ENCODE measurements around the gene SCD5. TPM values are rescaled to one million over a fixed set of nuclear protein-coding genes. Genes with fewer than 3 reads are reported as not detected.

Gene SCD5
- total RNA-seq, 6 donors from 2014 or later, result 17.8 to 40.3 (median 25.3) TPM

DNA sequence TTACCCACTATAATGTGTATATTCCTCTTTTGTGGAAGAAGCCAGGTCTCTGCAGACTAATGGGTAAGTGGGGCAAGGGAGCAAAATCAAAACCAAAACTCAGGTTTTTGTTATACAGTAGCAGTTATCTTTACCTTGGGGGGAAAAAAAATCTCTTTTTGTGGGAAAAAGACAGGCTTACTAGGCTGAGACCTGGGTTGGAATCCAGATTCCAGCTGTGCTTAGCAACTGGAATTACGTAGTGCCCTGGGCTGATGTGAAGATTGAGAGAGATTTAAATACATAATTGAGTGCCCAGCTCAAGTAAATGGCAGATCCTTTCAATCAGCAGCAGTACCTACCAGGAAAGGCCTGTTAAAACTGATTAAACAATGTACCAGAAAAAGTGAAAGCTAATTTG is 15.4 kb upstream of the SCD5 start:
- Histone ChIP-seq H3K36me3 (peaks cover 9 to 23% (median 19%) of the 10 kb centered on the region in 4 donors), H3K4me3 (no peak overlapping the region), H3K9me3 (no peaks in the 10 kb centered on the region), H3K27me3 (no peaks in the 10 kb centered on the region), H3K27ac (no peak overlapping the region), H3K4me1 (peaks cover 0 to 7% (median 3%) of the 10 kb centered on the region in 4 donors)
- WGBS, 2 donors, result 58 to 100% methylated on average over 1 of the region's 1 CpG
- no peak for TF ChIP-seq POLR2A (IDR thresholded peaks at IDR 0.05)
- TF ChIP-seq POLR2AphosphoS5 (IDR thresholded peaks at IDR 0.05), result no peak
- TF ChIP-seq, protein P1, sequence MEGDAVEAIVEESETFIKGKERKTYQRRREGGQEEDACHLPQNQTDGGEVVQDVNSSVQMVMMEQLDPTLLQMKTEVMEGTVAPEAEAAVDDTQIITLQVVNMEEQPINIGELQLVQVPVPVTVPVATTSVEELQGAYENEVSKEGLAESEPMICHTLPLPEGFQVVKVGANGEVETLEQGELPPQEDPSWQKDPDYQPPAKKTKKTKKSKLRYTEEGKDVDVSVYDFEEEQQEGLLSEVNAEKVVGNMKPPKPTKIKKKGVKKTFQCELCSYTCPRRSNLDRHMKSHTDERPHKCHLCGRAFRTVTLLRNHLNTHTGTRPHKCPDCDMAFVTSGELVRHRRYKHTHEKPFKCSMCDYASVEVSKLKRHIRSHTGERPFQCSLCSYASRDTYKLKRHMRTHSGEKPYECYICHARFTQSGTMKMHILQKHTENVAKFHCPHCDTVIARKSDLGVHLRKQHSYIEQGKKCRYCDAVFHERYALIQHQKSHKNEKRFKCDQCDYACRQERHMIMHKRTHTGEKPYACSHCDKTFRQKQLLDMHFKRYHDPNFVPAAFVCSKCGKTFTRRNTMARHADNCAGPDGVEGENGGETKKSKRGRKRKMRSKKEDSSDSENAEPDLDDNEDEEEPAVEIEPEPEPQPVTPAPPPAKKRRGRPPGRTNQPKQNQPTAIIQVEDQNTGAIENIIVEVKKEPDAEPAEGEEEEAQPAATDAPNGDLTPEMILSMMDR (IDR thresholded peaks at IDR 0.05), result no peak
- no peak for TF ChIP-seq EP300 (IDR thresholded peaks at IDR 0.05)
- ATAC-seq (ENCODE audit: low FRiP score in 2 of 2) (no peak), DNase-seq (no peak)

DNA sequence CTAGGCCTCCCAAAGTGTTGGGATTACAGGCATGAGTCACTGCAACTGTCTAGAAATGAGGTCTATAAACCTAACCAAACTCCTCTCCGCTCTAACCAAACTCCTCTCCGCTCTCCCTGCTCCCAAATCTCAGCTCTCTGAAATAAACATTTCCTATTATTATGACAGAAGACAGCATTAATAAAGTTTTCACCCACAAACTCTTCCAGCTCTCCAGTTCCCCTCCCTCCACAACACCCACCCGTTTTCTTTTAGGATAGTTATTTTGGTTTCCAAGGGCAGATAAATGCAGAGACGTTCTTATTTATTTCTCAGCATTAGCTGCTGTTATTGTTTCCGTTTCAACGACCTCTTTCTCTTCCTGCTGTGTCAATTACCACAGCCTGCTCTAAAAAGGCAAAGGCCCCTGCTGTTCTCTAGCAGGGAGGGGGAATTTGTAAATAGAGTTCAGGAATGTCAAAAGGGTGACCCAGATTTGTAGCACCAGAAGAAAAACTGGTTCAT is 13.3 kb upstream of the SCD5 start:
- DNase-seq, result no peak
- Histone ChIP-seq H3K36me3 (peaks cover 0 to 3% (median under 1%) of the 10 kb centered on the region in 4 donors), H3K4me1 (peaks cover 0 to 7% (median 3%) of the 10 kb centered on the region in 4 donors), H3K9me3 (no peaks in the 10 kb centered on the region), H3K27me3 (no peaks in the 10 kb centered on the region), H3K4me3 (no peak overlapping the region), H3K27ac (peak overlapping the region in 1 of 4 donors; percentile 11)
- ATAC-seq (ENCODE audit: low FRiP score in 2 of 2), result peak in 1 of 2 donors; percentile 14
- WGBS, 2 donors, result 24 to 29% methylated on average over 6 of the region's 6 CpGs
- TF ChIP-seq, protein P1 (IDR thresholded peaks at IDR 0.05), result no peak
- TF ChIP-seq POLR2AphosphoS5 (IDR thresholded peaks at IDR 0.05), result no peak
- TF ChIP-seq POLR2A (IDR thresholded peaks at IDR 0.05), result no peak
- TF ChIP-seq EP300 (IDR thresholded peaks at IDR 0.05), result no peak

DNA sequence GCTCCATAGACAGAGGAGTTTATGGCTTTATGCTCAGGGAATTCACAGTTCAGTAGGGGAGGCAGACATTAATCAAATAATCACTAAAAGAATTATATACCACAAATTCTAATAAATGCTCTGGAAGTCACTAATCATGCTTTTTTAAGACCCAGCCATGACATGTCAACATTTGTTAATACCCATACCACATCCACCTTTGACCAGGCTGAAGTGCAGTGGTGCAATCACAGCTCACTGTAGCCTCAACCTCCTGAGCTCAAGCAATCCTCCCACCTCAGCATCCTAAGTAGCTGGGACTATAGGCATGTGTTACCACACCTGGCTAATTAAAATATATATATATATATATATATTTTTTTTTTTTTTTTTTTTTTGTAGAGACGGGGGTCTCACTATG is 12.8 kb upstream of the SCD5 start:
- ATAC-seq (ENCODE audit: low FRiP score in 2 of 2) (no peak), DNase-seq (no peak)
- TF ChIP-seq POLR2A (IDR thresholded peaks at IDR 0.05) (no peak), EP300 (IDR thresholded peaks at IDR 0.05) (no peak), POLR2AphosphoS5 (IDR thresholded peaks at IDR 0.05) (no peak)
- TF ChIP-seq, protein P1 (IDR thresholded peaks at IDR 0.05), result no peak
- no peak overlapping the region for H3K4me3 ChIP-seq
- peaks cover 0 to 7% (median 3%) of the 10 kb centered on the region in 4 donors for H3K4me1 ChIP-seq
- no peaks in the 10 kb centered on the region for H3K36me3 ChIP-seq
- no peaks in the 10 kb centered on the region for H3K9me3 ChIP-seq
- H3K27ac ChIP-seq, result no peak overlapping the region
- no peaks in the 10 kb centered on the region for H3K27me3 ChIP-seq
- 50% methylated on average over 1 of the region's 1 CpG; no CpG with 5 or more reads in 1 of the 2 donors for WGBS, 2 donors

DNA sequence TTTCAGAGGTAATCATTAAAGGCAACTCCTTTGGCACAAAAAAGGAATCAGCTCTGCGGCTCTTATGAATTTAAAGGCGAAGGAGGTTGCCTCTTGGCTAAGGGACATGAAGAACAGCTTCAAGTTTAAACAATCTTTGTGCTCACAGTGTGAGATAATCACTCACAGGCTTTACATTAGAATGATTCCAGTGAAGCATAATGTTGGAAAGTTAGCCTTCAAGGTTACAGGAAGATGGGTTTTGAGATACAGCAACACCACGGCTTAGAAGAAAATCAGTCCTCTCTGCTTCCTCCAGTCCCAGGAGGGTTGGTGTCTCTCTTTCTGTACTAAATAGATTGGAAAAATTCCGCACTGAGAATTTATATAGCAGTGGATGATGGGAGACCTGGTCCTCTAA is 11.6 kb upstream of the SCD5 start:
- no peaks in the 10 kb centered on the region for H3K9me3 ChIP-seq
- WGBS, 2 donors, result 61 to 66% methylated on average over 4 of the region's 4 CpGs
- DNase-seq (no peak), ATAC-seq (ENCODE audit: low FRiP score in 2 of 2) (no peak)
- no peaks in the 10 kb centered on the region for H3K36me3 ChIP-seq
- TF ChIP-seq POLR2AphosphoS5 (IDR thresholded peaks at IDR 0.05) (no peak), POLR2A (IDR thresholded peaks at IDR 0.05) (no peak), EP300 (IDR thresholded peaks at IDR 0.05) (no peak)
- TF ChIP-seq, protein P1 (IDR thresholded peaks at IDR 0.05), result no peak
- no peaks in the 10 kb centered on the region for H3K27me3 ChIP-seq
- H3K27ac ChIP-seq, result no peak overlapping the region
- peaks cover 0 to 7% (median 3%) of the 10 kb centered on the region in 4 donors for H3K4me1 ChIP-seq
- no peak overlapping the region for H3K4me3 ChIP-seq

DNA sequence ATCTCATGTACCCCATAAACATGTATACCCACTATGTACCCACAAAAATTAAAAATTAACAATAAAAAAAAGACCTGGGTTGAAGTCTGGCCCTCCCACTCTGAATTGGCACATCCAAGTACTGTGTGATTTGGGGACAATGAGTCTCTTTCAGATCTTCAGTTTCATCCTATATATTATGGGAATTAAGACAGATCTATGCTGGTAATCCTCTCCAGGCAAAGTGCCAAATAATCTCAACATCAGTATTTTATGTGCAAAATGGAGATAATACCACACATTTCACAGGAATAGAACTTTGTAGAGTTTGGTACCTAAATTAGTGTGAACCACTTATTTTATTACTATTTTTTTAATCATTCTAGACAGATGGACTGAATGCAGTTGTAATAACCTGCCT is 11.0 kb upstream of the SCD5 start:
- no peak overlapping the region for H3K27ac ChIP-seq
- peaks cover 0 to 7% (median 3%) of the 10 kb centered on the region in 4 donors for H3K4me1 ChIP-seq
- no peak for TF ChIP-seq POLR2A (IDR thresholded peaks at IDR 0.05)
- no peak for TF ChIP-seq POLR2AphosphoS5 (IDR thresholded peaks at IDR 0.05)
- TF ChIP-seq, protein P1 (IDR thresholded peaks at IDR 0.05), result no peak
- no peak for TF ChIP-seq EP300 (IDR thresholded peaks at IDR 0.05)
- DNase-seq (no peak), ATAC-seq (ENCODE audit: low FRiP score in 2 of 2) (no peak)
- H3K27me3 ChIP-seq, result no peaks in the 10 kb centered on the region
- H3K36me3 ChIP-seq, result no peaks in the 10 kb centered on the region
- no peak overlapping the region for H3K4me3 ChIP-seq
- no peaks in the 10 kb centered on the region for H3K9me3 ChIP-seq

Data from upper lobe of left lung (tissue), 6 donors.